ENCODE data around the gene MINDY4B. TPM values are rescaled to one million over a fixed set of nuclear protein-coding genes. Genes with fewer than 3 reads are reported as not detected.

The MINDY4B gene
- total RNA-seq, 1 experiment from 2014 or later = not detected

DNA sequence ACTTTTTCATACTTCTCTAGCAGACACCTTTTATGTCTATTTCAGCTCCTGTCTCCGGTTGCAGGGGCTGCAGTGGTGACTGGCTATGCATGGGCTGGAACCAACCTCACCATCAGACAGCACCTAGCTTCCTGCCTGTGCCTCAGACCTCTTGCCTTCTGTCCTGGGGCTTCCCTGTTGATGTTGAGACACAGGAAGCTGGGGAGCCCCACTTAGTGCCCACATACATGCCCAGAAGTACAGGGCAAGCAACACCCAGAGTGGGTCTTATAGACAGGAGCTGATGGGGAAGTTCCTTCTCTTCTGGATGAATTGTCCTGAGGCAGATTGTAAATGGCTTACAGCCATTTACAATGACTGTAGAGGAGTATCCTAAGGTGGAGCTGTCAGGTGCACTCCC is 77.0 kb downstream of the MINDY4B start:
- no TSS peak for BruUV-seq (replicated peaks)
- CTCF ChIA-PET = interaction anchor here (1.1 kb wide), 1 partner anchor 107 kb away, joined by 5 read pairs; no protein-coding TSS in a partner anchor
- POLR2A ChIA-PET = no interaction called here
- Mint-ChIP-seq H3K27ac (ENCODE audit: low read depth, unreplicated experiment) (no peak overlapping the region), H3K36me3 (ENCODE audit: insufficient read depth, unreplicated experiment) (no peaks in the 10 kb centered on the region), H3K4me1 (ENCODE audit: insufficient read depth, unreplicated experiment) (no peaks in the 10 kb centered on the region), H3K4me3 (ENCODE audit: unreplicated experiment) (no peak overlapping the region), H3K27me3 (ENCODE audit: insufficient read depth, unreplicated experiment) (no peaks in the 10 kb centered on the region), H3K9me3 (ENCODE audit: unreplicated experiment) (no peaks in the 10 kb centered on the region)
- TF ChIP-seq, protein P1, sequence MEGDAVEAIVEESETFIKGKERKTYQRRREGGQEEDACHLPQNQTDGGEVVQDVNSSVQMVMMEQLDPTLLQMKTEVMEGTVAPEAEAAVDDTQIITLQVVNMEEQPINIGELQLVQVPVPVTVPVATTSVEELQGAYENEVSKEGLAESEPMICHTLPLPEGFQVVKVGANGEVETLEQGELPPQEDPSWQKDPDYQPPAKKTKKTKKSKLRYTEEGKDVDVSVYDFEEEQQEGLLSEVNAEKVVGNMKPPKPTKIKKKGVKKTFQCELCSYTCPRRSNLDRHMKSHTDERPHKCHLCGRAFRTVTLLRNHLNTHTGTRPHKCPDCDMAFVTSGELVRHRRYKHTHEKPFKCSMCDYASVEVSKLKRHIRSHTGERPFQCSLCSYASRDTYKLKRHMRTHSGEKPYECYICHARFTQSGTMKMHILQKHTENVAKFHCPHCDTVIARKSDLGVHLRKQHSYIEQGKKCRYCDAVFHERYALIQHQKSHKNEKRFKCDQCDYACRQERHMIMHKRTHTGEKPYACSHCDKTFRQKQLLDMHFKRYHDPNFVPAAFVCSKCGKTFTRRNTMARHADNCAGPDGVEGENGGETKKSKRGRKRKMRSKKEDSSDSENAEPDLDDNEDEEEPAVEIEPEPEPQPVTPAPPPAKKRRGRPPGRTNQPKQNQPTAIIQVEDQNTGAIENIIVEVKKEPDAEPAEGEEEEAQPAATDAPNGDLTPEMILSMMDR (IDR thresholded peaks at IDR 0.05; ENCODE audit: unreplicated experiment) = no peak
- DNase-seq (ENCODE audit: unreplicated experiment) = no peak
- intact Hi-C loops (cut with micrococcal nuclease) = no loop called here

DNA sequence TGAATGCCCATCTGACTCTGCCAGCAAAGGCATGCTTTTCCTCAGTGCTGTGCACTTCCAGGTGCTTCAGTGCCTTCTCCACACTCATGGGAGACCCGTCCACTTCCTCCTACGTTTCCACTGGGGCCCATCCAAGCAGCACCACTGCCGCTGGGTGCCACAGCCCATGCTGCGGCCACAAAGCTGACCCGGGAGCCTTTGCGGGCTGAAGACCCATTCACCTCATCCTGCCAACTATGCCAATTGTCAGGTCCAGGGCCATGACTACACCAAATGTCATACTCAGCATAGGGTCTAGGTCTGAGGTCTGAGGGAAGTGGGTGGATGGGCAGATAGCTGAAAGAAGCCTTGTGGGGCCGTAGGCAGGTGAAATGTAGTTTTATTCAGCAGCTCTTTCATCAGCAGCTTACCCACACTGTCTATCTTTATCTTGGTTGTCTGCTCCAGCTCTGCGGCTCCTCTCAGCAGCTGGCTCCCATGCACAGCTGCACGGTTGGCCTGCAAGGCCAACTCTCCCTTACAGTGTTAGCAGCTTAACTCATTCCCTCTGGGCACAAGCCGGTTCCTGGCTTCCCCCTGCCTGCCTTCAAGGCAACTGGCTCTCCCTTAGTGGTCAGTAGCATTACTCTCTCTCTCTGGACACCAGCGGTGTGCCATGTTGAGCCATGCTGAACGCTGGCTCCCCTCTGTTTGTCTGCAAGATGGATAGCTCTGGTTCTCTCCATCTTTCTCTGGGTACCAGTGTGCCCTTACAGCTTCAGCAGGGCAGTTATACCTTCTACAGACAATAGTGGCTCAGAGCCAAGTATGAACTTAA is 78.6 kb downstream of the MINDY4B start:
- ChIA-PET POLR2A (interaction anchor here (0.8 kb wide), 1 partner anchor 12 kb away, joined by 3 read pairs; no protein-coding TSS in a partner anchor), CTCF (interaction anchor here (0.6 to 1.1 kb wide), 2 partner anchors 16 to 259 kb away, joined by 3 read pairs; no protein-coding TSS in a partner anchor)
- DNase-seq (ENCODE audit: unreplicated experiment) = no peak
- BruUV-seq (replicated peaks) = no TSS peak
- Mint-ChIP-seq H3K9me3 (ENCODE audit: unreplicated experiment) (no peaks in the 10 kb centered on the region), H3K4me3 (ENCODE audit: unreplicated experiment) (no peak overlapping the region), H3K4me1 (ENCODE audit: insufficient read depth, unreplicated experiment) (no peaks in the 10 kb centered on the region), H3K27ac (ENCODE audit: low read depth, unreplicated experiment) (no peak overlapping the region), H3K27me3 (ENCODE audit: insufficient read depth, unreplicated experiment) (no peaks in the 10 kb centered on the region), H3K36me3 (ENCODE audit: insufficient read depth, unreplicated experiment) (no peaks in the 10 kb centered on the region)
- intact Hi-C loops (cut with micrococcal nuclease) = no loop called here
- TF ChIP-seq, protein P1 (IDR thresholded peaks at IDR 0.05; ENCODE audit: unreplicated experiment) = no peak

DNA sequence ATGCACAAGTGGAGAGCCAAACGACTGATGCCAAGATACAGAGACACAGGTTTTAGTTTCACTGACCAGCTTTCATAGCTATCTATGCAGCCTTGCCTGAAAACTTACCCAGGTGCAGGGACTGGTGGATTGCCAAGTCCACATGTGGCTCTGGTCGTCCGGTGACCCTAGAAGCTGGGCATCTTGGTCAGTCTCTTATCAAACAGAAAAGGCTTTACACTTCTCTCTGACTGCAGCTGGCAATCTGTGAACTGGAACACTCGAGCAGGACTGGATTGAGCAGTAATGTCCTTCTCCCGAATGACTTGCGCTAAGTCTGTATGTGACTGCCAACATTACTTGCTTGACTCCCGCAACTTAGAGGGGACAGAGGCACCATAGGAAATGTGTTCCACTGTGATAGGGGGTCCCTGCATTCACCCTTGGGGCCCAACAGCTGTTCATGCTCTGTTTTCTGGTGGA is 79.3 kb downstream of the MINDY4B start:
- intact Hi-C loops (cut with micrococcal nuclease) = no loop called here
- BruUV-seq (replicated peaks) = no TSS peak
- H3K4me1 Mint-ChIP-seq (ENCODE audit: insufficient read depth, unreplicated experiment) = no peaks in the 10 kb centered on the region
- H3K4me3 Mint-ChIP-seq (ENCODE audit: unreplicated experiment) = no peak overlapping the region
- DNase-seq (ENCODE audit: unreplicated experiment) = no peak
- no peaks in the 10 kb centered on the region for H3K9me3 Mint-ChIP-seq (ENCODE audit: unreplicated experiment)
- no peaks in the 10 kb centered on the region for H3K36me3 Mint-ChIP-seq (ENCODE audit: insufficient read depth, unreplicated experiment)
- TF ChIP-seq, protein P1 (IDR thresholded peaks at IDR 0.05; ENCODE audit: unreplicated experiment) = no peak
- no peaks in the 10 kb centered on the region for H3K27me3 Mint-ChIP-seq (ENCODE audit: insufficient read depth, unreplicated experiment)
- no peak overlapping the region for H3K27ac Mint-ChIP-seq (ENCODE audit: low read depth, unreplicated experiment)
- ChIA-PET POLR2A (interaction anchor here (0.8 kb wide), 1 partner anchor 11 kb away, joined by 3 read pairs; no protein-coding TSS in a partner anchor), CTCF (no interaction called here)

DNA sequence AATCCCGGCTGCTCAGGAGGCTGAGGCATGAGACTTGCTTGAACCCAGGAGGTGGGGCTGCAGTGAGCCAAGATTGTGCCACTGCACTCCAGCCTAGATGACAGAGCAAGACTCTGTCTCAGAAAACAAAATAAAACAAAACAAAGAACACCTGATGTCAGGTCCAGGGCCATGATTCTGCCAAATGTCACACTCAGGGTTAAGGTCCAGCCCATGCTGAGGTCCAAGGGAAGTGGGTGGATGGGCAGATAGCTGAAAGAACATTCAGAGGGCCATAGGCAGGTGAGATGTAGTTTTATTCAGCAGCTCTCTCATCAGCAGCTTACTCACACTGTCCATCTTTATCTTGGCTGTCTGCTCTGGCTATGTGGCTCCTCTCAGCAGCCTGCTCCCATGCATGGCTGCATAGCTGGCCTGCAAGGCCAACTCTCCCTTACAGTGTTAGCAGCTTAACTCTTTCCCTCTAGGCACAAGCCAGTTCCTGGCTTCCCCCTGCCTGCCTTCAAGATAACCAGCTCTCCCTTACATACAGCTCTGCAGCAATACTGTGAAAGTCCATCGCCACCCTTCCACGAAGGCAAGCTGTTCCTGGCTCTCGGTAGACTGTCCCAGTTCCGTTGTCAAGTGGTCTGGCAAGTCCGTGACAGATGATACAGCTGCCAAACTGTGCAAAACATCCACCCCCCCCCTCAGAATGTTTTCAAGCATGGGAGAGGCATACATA is 79.9 kb downstream of the MINDY4B start:
- CTCF ChIA-PET = interaction anchor here (0.7 to 1.0 kb wide), 3 partner anchors 10 to 32 kb away, joined by 3 to 4 read pairs (median 3); no protein-coding TSS in a partner anchor
- BruUV-seq (replicated peaks) = no TSS peak
- POLR2A ChIA-PET = no interaction called here
- Mint-ChIP-seq H3K36me3 (ENCODE audit: insufficient read depth, unreplicated experiment) (no peaks in the 10 kb centered on the region), H3K27me3 (ENCODE audit: insufficient read depth, unreplicated experiment) (no peaks in the 10 kb centered on the region), H3K4me1 (ENCODE audit: insufficient read depth, unreplicated experiment) (no peaks in the 10 kb centered on the region), H3K9me3 (ENCODE audit: unreplicated experiment) (no peaks in the 10 kb centered on the region), H3K4me3 (ENCODE audit: unreplicated experiment) (no peak overlapping the region), H3K27ac (ENCODE audit: low read depth, unreplicated experiment) (no peak overlapping the region)
- intact Hi-C loops (cut with micrococcal nuclease) = no loop called here
- DNase-seq (ENCODE audit: unreplicated experiment) = no peak
- TF ChIP-seq, protein P1 (IDR thresholded peaks at IDR 0.05; ENCODE audit: unreplicated experiment) = no peak
